Measurements from ENCODE around the gene LDLRAD1. TPM values are rescaled to one million over a fixed set of nuclear protein-coding genes. Genes with fewer than 3 reads are reported as not detected.
A peak's percentile ranks its signal among the peaks of the same experiment; 100 is the strongest.

The LDLRAD1 gene
- total and polyA plus RNA-seq, 2 donors (not counting 3 experiments of a cell fraction or from before 2014, with no cell fraction given) = not detected

GRCh38 chr1:53982763-53983104 is 35.3 kb downstream of the LDLRAD1 start:
- Histone ChIP-seq H3K36me3 (ENCODE audit: control insufficient read depth in 2 of 2, extremely low read depth in 1 of 2, insufficient read depth in 2 of 2, low read length in 2 of 2) (no peaks in the 10 kb centered on the region), H4K20me1 (replicated peaks; ENCODE audit: control insufficient read depth, extremely low read depth, insufficient read depth, low read length) (no peaks in the 10 kb centered on the region), H3K4me3 (replicated peaks in 1 of 3; ENCODE audit: insufficient read depth in 1 of 3, low read depth in 1 of 3, low read length in 3 of 3) (peak overlapping the region in 1 of 3 experiments; percentile 5), H3K9me1 (replicated peaks; ENCODE audit: control insufficient read depth, extremely low read depth, insufficient read depth, low read length) (no peaks in the 10 kb centered on the region), H3K27ac (ENCODE audit: insufficient read depth, low read depth, low read length) (no peak overlapping the region), H3K27me3 (ENCODE audit: control insufficient read depth in 2 of 2, insufficient read depth in 2 of 2, low read length in 2 of 2) (no peaks in the 10 kb centered on the region), H3K4me2 (ENCODE audit: insufficient read depth, low read length) (peak overlapping the region; percentile 78), H2AFZ (ENCODE audit: low read depth, low read length) (peak overlapping the region; percentile 61), H3K4me1 (ENCODE audit: control insufficient read depth, extremely low read depth, insufficient read depth, low read length) (peaks cover 5% of the 10 kb centered on the region), H3K79me2 (ENCODE audit: control insufficient read depth, insufficient read depth, low read length) (no peaks in the 10 kb centered on the region), H3K9me3 (replicated peaks; ENCODE audit: control insufficient read depth, insufficient read depth, low read length) (no peaks in the 10 kb centered on the region), H3K9ac (replicated peaks; ENCODE audit: extremely low read depth, insufficient read depth, low read length) (no peak overlapping the region)
- DNase-seq (ENCODE audit: low read depth, low spot score) (no peak), FAIRE-seq (no peak)
- intact Hi-C loops (cut with micrococcal nuclease) = no loop called here
- ChIA-PET POLR2A (no interaction called here), CTCF (interaction anchor here (1.4 kb wide), 1 partner anchor 9 kb away, joined by 5 read pairs; no protein-coding TSS in a partner anchor)
- TF ChIP-seq MYC (IDR thresholded peaks at IDR 0.05; ENCODE audit: low read depth, low read length) (no peak), POLR2A (IDR thresholded peaks at IDR 0.05; ENCODE audit: low read depth, low read length) (no peak)
- BruUV-seq (replicated peaks) = no TSS peak
- dilution Hi-C loops (cut with MboI; ENCODE audit: extremely low pct_ligation_motif_present, low sequenced_read_pairs) = no loop called here

DNA sequence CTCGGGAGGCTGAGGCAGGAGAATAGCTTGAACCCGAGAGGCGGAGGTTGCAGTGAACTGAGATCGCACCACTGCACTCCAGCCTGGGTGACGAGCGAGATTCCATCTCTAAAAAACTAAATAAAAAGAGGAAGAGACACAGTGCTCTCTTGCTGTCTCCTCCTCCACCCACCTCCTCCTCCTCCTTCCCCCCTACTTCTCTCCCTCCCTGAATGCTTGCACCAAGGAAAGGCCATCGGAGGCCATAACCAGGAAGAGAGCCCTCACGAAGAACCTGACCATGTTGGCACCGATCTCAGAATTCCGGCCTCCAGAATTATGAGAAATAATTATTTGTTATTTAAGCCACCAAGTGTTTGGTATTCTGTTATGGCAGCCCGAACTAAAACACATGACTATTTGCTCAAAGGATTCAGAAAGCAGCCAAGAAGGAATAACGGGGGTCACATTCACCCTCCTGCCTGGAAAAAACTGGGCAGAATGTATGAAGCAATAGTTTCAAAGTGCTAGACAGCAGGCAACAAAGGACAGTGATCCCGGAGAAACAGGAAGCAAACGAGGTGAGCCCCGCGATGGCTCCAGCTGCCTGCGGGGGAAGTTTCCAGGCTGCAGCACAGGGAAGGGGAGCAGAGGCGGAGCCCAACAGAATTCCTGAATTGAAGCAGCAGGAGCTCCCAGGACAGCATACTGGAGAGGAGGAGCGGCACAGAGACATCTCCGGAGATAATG is 35.8 kb downstream of the LDLRAD1 start:
- TF ChIP-seq POLR2AphosphoS5 (IDR thresholded peaks at IDR 0.05; ENCODE audit: insufficient read depth, low read depth, low read length) = no peak
- TF ChIP-seq EZH2 (IDR thresholded peaks at IDR 0.05; ENCODE audit: borderline replicate concordance, low read depth, low read length, severe bottlenecking) = no peak
- TF ChIP-seq POLR2A (IDR thresholded peaks at IDR 0.05; ENCODE audit: low read depth, low read length) = no peak
- TF ChIP-seq FOS (IDR thresholded peaks at IDR 0.05; ENCODE audit: borderline replicate concordance, insufficient read depth, low read length) = no peak
- TF ChIP-seq MYC (IDR thresholded peaks at IDR 0.05; ENCODE audit: low read depth, low read length) = no peak
- TF ChIP-seq, protein P1, sequence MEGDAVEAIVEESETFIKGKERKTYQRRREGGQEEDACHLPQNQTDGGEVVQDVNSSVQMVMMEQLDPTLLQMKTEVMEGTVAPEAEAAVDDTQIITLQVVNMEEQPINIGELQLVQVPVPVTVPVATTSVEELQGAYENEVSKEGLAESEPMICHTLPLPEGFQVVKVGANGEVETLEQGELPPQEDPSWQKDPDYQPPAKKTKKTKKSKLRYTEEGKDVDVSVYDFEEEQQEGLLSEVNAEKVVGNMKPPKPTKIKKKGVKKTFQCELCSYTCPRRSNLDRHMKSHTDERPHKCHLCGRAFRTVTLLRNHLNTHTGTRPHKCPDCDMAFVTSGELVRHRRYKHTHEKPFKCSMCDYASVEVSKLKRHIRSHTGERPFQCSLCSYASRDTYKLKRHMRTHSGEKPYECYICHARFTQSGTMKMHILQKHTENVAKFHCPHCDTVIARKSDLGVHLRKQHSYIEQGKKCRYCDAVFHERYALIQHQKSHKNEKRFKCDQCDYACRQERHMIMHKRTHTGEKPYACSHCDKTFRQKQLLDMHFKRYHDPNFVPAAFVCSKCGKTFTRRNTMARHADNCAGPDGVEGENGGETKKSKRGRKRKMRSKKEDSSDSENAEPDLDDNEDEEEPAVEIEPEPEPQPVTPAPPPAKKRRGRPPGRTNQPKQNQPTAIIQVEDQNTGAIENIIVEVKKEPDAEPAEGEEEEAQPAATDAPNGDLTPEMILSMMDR (IDR thresholded peaks at IDR 0.05; ENCODE audit: extremely low read depth in 1 of 2, insufficient read depth in 1 of 2, low read depth in 1 of 2, low read length in 2 of 2) = no peak
- TF ChIP-seq, protein P2, sequence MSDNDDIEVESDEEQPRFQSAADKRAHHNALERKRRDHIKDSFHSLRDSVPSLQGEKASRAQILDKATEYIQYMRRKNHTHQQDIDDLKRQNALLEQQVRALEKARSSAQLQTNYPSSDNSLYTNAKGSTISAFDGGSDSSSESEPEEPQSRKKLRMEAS (IDR thresholded peaks at IDR 0.05; ENCODE audit: insufficient read depth, insufficient read length) = no peak
- TF ChIP-seq GATA2 (IDR thresholded peaks at IDR 0.05; ENCODE audit: insufficient read depth, insufficient read length, low read depth, low read length) = no peak
- no peak for TF ChIP-seq JUN (IDR thresholded peaks at IDR 0.05; ENCODE audit: borderline replicate concordance, insufficient read depth, insufficient read length, low read depth)
- H4K20me1 ChIP-seq (replicated peaks; ENCODE audit: control insufficient read depth, extremely low read depth, insufficient read depth, low read length) = no peaks in the 10 kb centered on the region
- H3K9me1 ChIP-seq (replicated peaks; ENCODE audit: control insufficient read depth, extremely low read depth, insufficient read depth, low read length) = no peaks in the 10 kb centered on the region
- FAIRE-seq (no peak), DNase-seq (ENCODE audit: low read depth, low spot score) (peak; percentile 32)
- intact Hi-C loops (cut with micrococcal nuclease) (no loop called here), dilution Hi-C loops (cut with MboI; ENCODE audit: extremely low pct_ligation_motif_present, low sequenced_read_pairs) (no loop called here)
- BruUV-seq (replicated peaks) = no TSS peak
- peak overlapping the region in 2 of 3 experiments; percentile 5 to 22 for H3K4me3 ChIP-seq (replicated peaks in 1 of 3; ENCODE audit: insufficient read depth in 1 of 3, low read depth in 1 of 3, low read length in 3 of 3)
- H3K27ac ChIP-seq (ENCODE audit: insufficient read depth, low read depth, low read length) = no peak overlapping the region
- ChIA-PET POLR2A (no interaction called here), CTCF (interaction anchor here (1.4 kb wide), 1 partner anchor 10 kb away, joined by 5 read pairs; no protein-coding TSS in a partner anchor)
- peak overlapping the region; percentile 61 for H2AFZ ChIP-seq (ENCODE audit: low read depth, low read length)
- peak overlapping the region; percentile 78 for H3K4me2 ChIP-seq (ENCODE audit: insufficient read depth, low read length)
- peak overlapping the region; percentile 28 for H3K9ac ChIP-seq (replicated peaks; ENCODE audit: extremely low read depth, insufficient read depth, low read length)
- H3K27me3 ChIP-seq (ENCODE audit: control insufficient read depth in 2 of 2, insufficient read depth in 2 of 2, low read length in 2 of 2) = no peaks in the 10 kb centered on the region
- H3K79me2 ChIP-seq (ENCODE audit: control insufficient read depth, insufficient read depth, low read length) = no peaks in the 10 kb centered on the region
- H3K36me3 ChIP-seq (ENCODE audit: control insufficient read depth in 2 of 2, extremely low read depth in 1 of 2, insufficient read depth in 2 of 2, low read length in 2 of 2) = no peaks in the 10 kb centered on the region
- H3K9me3 ChIP-seq (replicated peaks; ENCODE audit: control insufficient read depth, insufficient read depth, low read length) = no peaks in the 10 kb centered on the region
- H3K4me1 ChIP-seq (ENCODE audit: control insufficient read depth, extremely low read depth, insufficient read depth, low read length) = peaks cover 5% of the 10 kb centered on the region

Data from endothelial cell of umbilical vein (primary cell).